H1 (cell line): ENCODE results near the gene PRUNE1. TPM values are rescaled to one million over a fixed set of nuclear protein-coding genes. Genes with fewer than 3 reads are reported as not detected.

ENCODE experiments used
- CTCF ChIA-PET: fragments of 300-600 bp; sonication (Branson Sonifier 250); formaldehyde crosslinking; loops from one replicate; lab custom pipeline; 2021; ENCODE audit not compliant: partially characterized antibody; lab: Charles Lee
- POLR2A ChIA-PET: fragments of 300-600 bp; sonication (Branson Sonifier 250); formaldehyde crosslinking; loops from one replicate; lab custom pipeline; 2021; ENCODE audit warnings: inconsistent platforms; ENCODE audit not compliant: partially characterized antibody; lab: Charles Lee
- DNase-seq, 2 experiments: peaks; one replicate each; pipeline versions ENCODE4 v3.0.0 to v3.0.0-alpha.2; 2010 to 2022; ENCODE audit warnings: low spot score in 2 of 2, low read depth in 1 of 2, mixed read lengths in 1 of 2
- FAIRE-seq: peaks from 2 replicates; lab custom pipeline; 2011; peaks lifted over from hg19 to GRCh38; lab: Jason Lieb, UNC
- H2AFZ ChIP-seq: 2 replicates; pipeline ENCODE4 v1.8.1; 2012; ENCODE audit warnings: low read length, inconsistent platforms
- H2AK5ac ChIP-seq: 2 replicates; pipeline ENCODE4 v1.6.1; 2013; ENCODE audit warnings: low read depth, low read length
- H2BK120ac ChIP-seq: replicated peaks from 2 replicates; pipeline ENCODE3; 2013; ENCODE audit warnings: low read depth, low read length, inconsistent platforms
- H2BK12ac ChIP-seq: 2 replicates; pipeline ENCODE4 v1.6.1; 2013; ENCODE audit warnings: low read depth, low read length
- H2BK15ac ChIP-seq: 2 replicates; pipeline ENCODE4 v1.6.1; 2013; ENCODE audit warnings: low read length
- H2BK20ac ChIP-seq: 2 replicates; pipeline ENCODE4 v1.6.1; 2013; ENCODE audit warnings: low read length
- H2BK5ac ChIP-seq: 2 replicates; pipeline ENCODE4 v1.6.1; 2013; ENCODE audit warnings: low read depth, low read length
- H3K14ac ChIP-seq: 2 replicates; pipeline ENCODE4 v1.6.1; 2013; ENCODE audit warnings: inconsistent platforms; ENCODE audit not compliant: insufficient read length
- H3K18ac ChIP-seq: 2 replicates; pipeline ENCODE4 v1.6.1; 2013; ENCODE audit warnings: low read length; ENCODE audit errors: extremely low read depth
- H3K23ac ChIP-seq: 2 replicates; pipeline ENCODE4 v1.6.1; 2013; ENCODE audit warnings: inconsistent platforms; ENCODE audit not compliant: insufficient read length
- H3K23me2 ChIP-seq: 2 replicates; pipeline ENCODE4 v1.6.1; 2013; ENCODE audit warnings: low read depth, low read length
- H3K27ac ChIP-seq: 2 replicates; pipeline ENCODE4 v1.6.1; 2011; ENCODE audit warnings: low read depth, low read length, inconsistent platforms
- H3K27me3 ChIP-seq, 4 experiments: replicated peaks in 1 of 4; 1 replicate in 1 of 4; 2 replicates in 3 of 4; pipeline versions ENCODE4 v1.6.1 to v1.8.1; 2011 to 2013; ENCODE audit warnings: low read length in 3 of 4, mild to moderate bottlenecking in 3 of 4, inconsistent platforms in 2 of 4, mixed read lengths in 2 of 4, moderate library complexity in 1 of 4; ENCODE audit not compliant: control insufficient read depth in 3 of 4, insufficient read depth in 3 of 4; ENCODE audit errors: extremely low read depth in 1 of 4
- H3K36me3 ChIP-seq, 4 experiments: 2 replicates each; pipeline versions ENCODE4 v1.6.1 to v1.8.1; 2011 to 2013; ENCODE audit warnings: mild to moderate bottlenecking in 4 of 4, low read length in 3 of 4, moderate library complexity in 2 of 4, control low read depth in 1 of 4, inconsistent platforms in 1 of 4; ENCODE audit not compliant: insufficient read depth in 4 of 4, control insufficient read depth in 2 of 4
- H3K4ac ChIP-seq: replicated peaks from 2 replicates; pipeline ENCODE3; 2013; ENCODE audit warnings: low read length, low read depth, mixed read lengths, inconsistent platforms; ENCODE audit not compliant: insufficient read length
- H3K4me1 ChIP-seq, 4 experiments: replicated peaks in 1 of 4; 1 replicate in 1 of 4; 2 replicates in 3 of 4; pipeline versions ENCODE4 v1.6.1 to v1.8.1; 2011 to 2013; ENCODE audit warnings: low read length in 3 of 4, inconsistent platforms in 2 of 4, mixed read lengths in 1 of 4; ENCODE audit not compliant: insufficient read depth in 4 of 4, control insufficient read depth in 3 of 4
- H3K4me2 ChIP-seq, 2 experiments: 2 replicates each; pipeline versions ENCODE4 v1.6.1 to v1.8.1; 2011 to 2013; ENCODE audit warnings: low read depth in 2 of 2, low read length in 2 of 2, control low read depth in 1 of 2, inconsistent platforms in 1 of 2, mild to moderate bottlenecking in 1 of 2; ENCODE audit not compliant: insufficient read depth in 1 of 2
- H3K4me3 ChIP-seq, 4 experiments: fragments of 200-600, 300-600 bp in 1 of 4; sonication (generic), shearing (Covaris generic), sonication (Bioruptor Twin) in 1 of 4; 2 replicates each; pipeline versions ENCODE4 v1.5.1 to v1.8.1; 2011 to 2016; ENCODE audit warnings: low read length in 4 of 4, low read depth in 3 of 4, control low read depth in 2 of 4, inconsistent platforms in 2 of 4, mild to moderate bottlenecking in 2 of 4, mixed read lengths in 1 of 4, moderate library complexity in 1 of 4; ENCODE audit not compliant: insufficient read depth in 2 of 4; ENCODE audit errors: extremely low read depth in 1 of 4
- H3K56ac ChIP-seq: replicated peaks from 2 replicates; pipeline ENCODE3; 2013; ENCODE audit warnings: low read depth, mild to moderate bottlenecking, mixed read lengths, low read length, inconsistent platforms; ENCODE audit not compliant: insufficient read length
- H3K79me1 ChIP-seq: 2 replicates; pipeline ENCODE4 v1.6.1; 2013; ENCODE audit warnings: low read depth, low read length, control low read depth
- H3K79me2 ChIP-seq, 2 experiments: 2 replicates each; pipeline versions ENCODE4 v1.6.1 to v1.8.1; 2012 to 2013; ENCODE audit warnings: low read length in 2 of 2, mild to moderate bottlenecking in 2 of 2, inconsistent platforms in 1 of 2; ENCODE audit not compliant: insufficient read depth in 2 of 2, control insufficient read depth in 1 of 2
- H3K9ac ChIP-seq, 4 experiments: replicated peaks in 1 of 4; 1 replicate in 1 of 4; 2 replicates in 3 of 4; pipeline versions ENCODE4 v1.6.1 to v1.8.1; 2011 to 2013; ENCODE audit warnings: low read depth in 3 of 4, low read length in 3 of 4, control low read depth in 2 of 4, mild to moderate bottlenecking in 2 of 4, moderate library complexity in 2 of 4, inconsistent platforms in 1 of 4; ENCODE audit errors: extremely low read depth in 1 of 4
- H3K9me3 ChIP-seq, 2 experiments: 2 replicates each; pipeline versions ENCODE4 v1.6.1 to v1.8.1; 2012 to 2013; ENCODE audit warnings: mild to moderate bottlenecking in 2 of 2, moderate library complexity in 2 of 2, control low read depth in 1 of 2, inconsistent platforms in 1 of 2, low read depth in 1 of 2, low read length in 1 of 2, mixed read lengths in 1 of 2; ENCODE audit not compliant: insufficient read depth in 2 of 2
- H4K20me1 ChIP-seq, 2 experiments: replicated peaks in 1 of 2; 2 replicates each; pipeline versions ENCODE3 to v1.8.1; 2011 to 2013; ENCODE audit warnings: inconsistent platforms in 2 of 2, low read length in 2 of 2, mild to moderate bottlenecking in 1 of 2; ENCODE audit not compliant: insufficient read depth in 2 of 2, control insufficient read depth in 1 of 2
- H4K5ac ChIP-seq: 2 replicates; pipeline ENCODE4 v1.6.1; 2013; ENCODE audit warnings: low read length, low read depth, mixed read lengths, inconsistent platforms; ENCODE audit not compliant: insufficient read length
- H4K8ac ChIP-seq: 2 replicates; pipeline ENCODE4 v1.8.0; 2013; ENCODE audit warnings: mild to moderate bottlenecking, moderate library complexity, low read length, inconsistent platforms; ENCODE audit not compliant: insufficient read depth; ENCODE audit errors: extremely low read depth
- H4K91ac ChIP-seq: replicated peaks from 2 replicates; pipeline ENCODE3; 2013; ENCODE audit warnings: low read length, mixed read lengths, inconsistent platforms; ENCODE audit not compliant: insufficient read length
- BCL11A ChIP-seq, 2 experiments: IDR thresholded peaks; one replicate each; pipeline ENCODE4 v1.6.1; 2011; ENCODE audit warnings: low read depth in 2 of 2, low read length in 2 of 2, mild to moderate bottlenecking in 2 of 2
- CEBPB ChIP-seq: IDR thresholded peaks from 2 replicates; pipeline ENCODE4 v1.6.1; 2012; ENCODE audit warnings: low read depth, low read length
- CHD1 ChIP-seq: IDR thresholded peaks from 2 replicates; pipeline ENCODE4 v1.6.1; 2012; ENCODE audit warnings: low read depth, low read length, improper control_type of control experiment
- CREB1 ChIP-seq: IDR thresholded peaks from 2 replicates; pipeline ENCODE4 v1.6.1; 2012; ENCODE audit warnings: inconsistent platforms
- KDM5A ChIP-seq: fragments of 200-600 bp; IDR thresholded peaks from 2 replicates; pipeline ENCODE4 v1.7.1; 2012; ENCODE audit warnings: mild to moderate bottlenecking, low read length, inconsistent platforms, mixed read lengths
- NANOG ChIP-seq: IDR thresholded peaks from 2 replicates; pipeline ENCODE4 v1.6.1; 2011; ENCODE audit warnings: low read length, low read depth, mild to moderate bottlenecking, inconsistent platforms; ENCODE audit not compliant: insufficient read depth, poor library complexity, severe bottlenecking
- PHF8 ChIP-seq: fragments of 200-600 bp; sonication (generic); conservative IDR thresholded peaks from 2 replicates; pipeline ENCODE4 v1.7.1; 2012; ENCODE audit warnings: low read depth, mild to moderate bottlenecking, inconsistent platforms, low read length, moderate library complexity
- SIX5 ChIP-seq: IDR thresholded peaks from 2 replicates; pipeline ENCODE4 v1.6.1; 2011; ENCODE audit warnings: mild to moderate bottlenecking, low read depth, low read length
- TAF1 ChIP-seq: IDR thresholded peaks from 2 replicates; pipeline ENCODE4 v1.6.1; 2011; ENCODE audit warnings: mild to moderate bottlenecking, low read depth, low read length
- WGBS, 2 experiments: shearing (Covaris generic) in 1 of 2; methylation state at CpG; one replicate each; pipeline versions ENCODE4 v1.1.6 to v1.1.7; 2013 to 2015; ENCODE audit warnings: low lambda C conversion rate in 2 of 2, mixed read lengths in 2 of 2, inconsistent platforms in 1 of 2, low coverage in 1 of 2, missing lambda C conversion rate in 1 of 2; ENCODE audit not compliant: insufficient replicate concordance in 2 of 2, insufficient coverage in 1 of 2, insufficient read length in 1 of 2; ENCODE audit errors: extremely low coverage in 1 of 2, missing lambda C conversion rate in 1 of 2; 5-methylcytosine and 5-hydroxymethylcytosine counted together
- polyA plus RNA-seq, 7 experiments: library from polyadenylated mRNA; depleted of rRNA in 3 of 7; stranded (reverse) in 5 of 7; unstranded in 2 of 7; fragments of >200 nt in 5 of 7; fragments of 200-250 nt in 2 of 7; gene quantifications; 1 replicate in 5 of 7; 2 replicates in 1 of 7; 4 replicates in 1 of 7; pipeline versions ENCODE4 v1.2.1 to v1.2.3, GENCODE V29; 2011 to 2013; ENCODE audit warnings: missing spikeins in 2 of 7, mixed read lengths in 2 of 7
- total RNA-seq: library from RNA; stranded (reverse); fragmentation: NEBNext Ultra II Directional; extraction: Animal tissue kit (Norgen Biotek cat#: 25700); gene quantifications from 2 replicates; pipeline ENCODE4 v1.2.1, GENCODE V29; 2021

PRUNE1 gene
- total and polyA plus RNA-seq, 2 of the 8 experiments (the other 6 are each of a cell fraction or from before 2014, with no cell fraction given) = 32.8 to 54.2 TPM

- H2AFZ ChIP-seq = no peak overlapping the region
- H3K27me3 ChIP-seq = no peaks in the 10 kb centered on the region
- FAIRE-seq = no peak
- H3K23me2 ChIP-seq = no peaks in the 10 kb centered on the region
- H3K9ac ChIP-seq = no peak overlapping the region
- no peak overlapping the region for H3K4me2 ChIP-seq
- H3K36me3 ChIP-seq = peaks cover 0 to 7% (median 5%) of the 10 kb centered on the region in 4 experiments; a peak in 6 of 8 replicates
- no peak overlapping the region for H3K14ac ChIP-seq
- H3K4ac ChIP-seq = no peak overlapping the region
- WGBS, 2 experiments = 94% methylated on average over 16 of the region's 17 CpGs; no CpG with 5 or more reads in 1 of the 2 experiments
- no peak overlapping the region for H3K18ac ChIP-seq
- H3K9me3 ChIP-seq = no peaks in the 10 kb centered on the region
- no peak overlapping the region for H2BK15ac ChIP-seq
- no peaks in the 10 kb centered on the region for H4K20me1 ChIP-seq
- ChIA-PET CTCF (interaction anchor here (0.6 to 7.0 kb wide), 8 partner anchors 17 to 157 kb away, joined by 3 to 183 read pairs (median 4); partner anchors contain the start of genes ANXA9, CERS2 and TNFAIP8L2), POLR2A (interaction anchor here (0.6 to 6.3 kb wide), 3 partner anchors 17 to 51 kb away, joined by 4 to 44 read pairs (median 11); partner anchors contain the start of genes ANXA9 and CERS2)
- H2BK120ac ChIP-seq = no peak overlapping the region
- H4K5ac ChIP-seq = no peak overlapping the region
- H4K8ac ChIP-seq = no peak overlapping the region; the same call in 1 of the 2 replicates
- H2AK5ac ChIP-seq = no peak overlapping the region
- peaks cover 0 to 4% (median 0%) of the 10 kb centered on the region in 4 experiments; a peak in 1 of 7 replicates for H3K4me1 ChIP-seq
- H3K79me2 ChIP-seq = no peaks in the 10 kb centered on the region
- H3K23ac ChIP-seq = no peak overlapping the region
- H3K79me1 ChIP-seq = no peaks in the 10 kb centered on the region
- no peak overlapping the region for H2BK12ac ChIP-seq
- DNase-seq = no peak
- no peak overlapping the region for H3K27ac ChIP-seq
- H4K91ac ChIP-seq = no peak overlapping the region
- H3K56ac ChIP-seq = no peak overlapping the region
- TF ChIP-seq CHD1 (no peak), BCL11A (IDR thresholded peaks at IDR 0.05; ENCODE audit: low read depth in 2 of 2, low read length in 2 of 2) (no peak), PHF8 (no peak), KDM5A (no peak), NANOG (no peak), TAF1 (no peak), SIX5 (no peak), CEBPB (no peak), CREB1 (no peak)
- H2BK5ac ChIP-seq = no peak overlapping the region
- no peak overlapping the region for H3K4me3 ChIP-seq
- H2BK20ac ChIP-seq = no peak overlapping the region
Observed at GRCh38 chr1:150999051-150999674, 9.1 kb upstream of the PRUNE1 start.
